ENCODE measurements around the gene SBF2. TPM values are rescaled to one million over a fixed set of nuclear protein-coding genes. Genes with fewer than 3 reads are reported as not detected.
"Not testable (repeated sequence)": the region's sequence is repeated elsewhere in the genome, so short reads cannot be mapped to it uniquely, and the experiment has no call there.

Gene SBF2
- total and polyA plus RNA-seq, 4 experiments from 2014 or later = 0.50 to 15.4 (median 10.2) TPM

GRCh38 chr11:10243896-10244575 lies 50.0 kb downstream of the SBF2 start:
- no peak overlapping the region for H3K27ac ChIP-seq (ENCODE audit: low read depth, low read length)
- intact Hi-C loops (cut with micrococcal nuclease) = no loop called here
- Mint-ChIP-seq H3K4me3 (no peak overlapping the region), H3K36me3 (peaks cover 0 to 7% of the 10 kb centered on the region in 2 donors), H3K27ac (peak overlapping the region in 1 of 7 donors; percentile 29), H3K9me3 (no peaks in the 10 kb centered on the region), H3K27me3 (no peaks in the 10 kb centered on the region), H3K4me1 (peaks cover 0 to 4% (median 2%) of the 10 kb centered on the region in 4 donors)
- ChIA-PET POLR2A (ENCODE audit: partially characterized antibody) (no interaction called here), CTCF (ENCODE audit: partially characterized antibody) (no interaction called here)
- no peak for DNase-seq
- H3K4me1 ChIP-seq (ENCODE audit: insufficient read depth, low read length) = no peaks in the 10 kb centered on the region
- no peaks in the 10 kb centered on the region for H3K36me3 ChIP-seq (ENCODE audit: insufficient read depth, low read length)
- no peaks in the 10 kb centered on the region for H3K9me3 ChIP-seq (ENCODE audit: control insufficient read depth in 1 of 2, low read length in 2 of 2)
- no peaks in the 10 kb centered on the region for H3K27me3 ChIP-seq (ENCODE audit: insufficient read depth, low read length)
- H3K4me3 ChIP-seq (ENCODE audit: low read length in 2 of 2) = no peak overlapping the region

DNA sequence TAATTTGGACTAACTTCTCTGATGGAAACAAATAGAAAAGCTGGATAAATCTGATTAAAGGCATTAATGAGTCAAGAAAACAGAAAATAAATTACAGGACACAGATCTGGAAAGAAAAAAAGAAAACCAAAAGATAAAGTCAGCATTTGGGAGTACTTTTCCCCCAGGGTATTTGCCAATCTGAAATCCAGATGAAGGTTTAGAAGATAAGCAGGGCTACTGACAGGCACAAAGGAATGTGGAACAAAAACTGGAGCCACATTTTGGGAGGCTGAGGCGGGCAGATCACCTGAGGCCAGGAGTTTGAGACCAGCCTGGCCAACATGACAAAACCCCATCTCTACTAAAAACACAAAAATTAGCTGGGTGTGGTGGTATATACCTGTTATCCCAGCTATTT lies 57.2 kb downstream of the SBF2 start:
- H3K36me3 ChIP-seq (ENCODE audit: insufficient read depth, low read length) = no peaks in the 10 kb centered on the region
- H3K9me3 ChIP-seq (ENCODE audit: control insufficient read depth in 1 of 2, low read length in 2 of 2) = no peaks in the 10 kb centered on the region
- H3K4me3 Mint-ChIP-seq = no peak overlapping the region
- no peak overlapping the region for H3K27ac Mint-ChIP-seq
- ChIA-PET POLR2A (ENCODE audit: partially characterized antibody) (no interaction called here), CTCF (ENCODE audit: partially characterized antibody) (interaction anchor here (0.7 to 1.0 kb wide), 2 partner anchors 27 to 67 kb away, joined by 3 read pairs; no protein-coding TSS in a partner anchor)
- no peaks in the 10 kb centered on the region for H3K9me3 Mint-ChIP-seq
- no peak overlapping the region for H3K27ac ChIP-seq (ENCODE audit: low read depth, low read length)
- no peaks in the 10 kb centered on the region for H3K27me3 ChIP-seq (ENCODE audit: insufficient read depth, low read length)
- H3K4me1 ChIP-seq (ENCODE audit: insufficient read depth, low read length) = no peaks in the 10 kb centered on the region
- no peak overlapping the region for H3K4me3 ChIP-seq (ENCODE audit: low read length in 2 of 2)
- no peaks in the 10 kb centered on the region for H3K27me3 Mint-ChIP-seq
- no peaks in the 10 kb centered on the region for H3K36me3 Mint-ChIP-seq
- H3K4me1 Mint-ChIP-seq = peaks cover 0 to 3% (median 0%) of the 10 kb centered on the region in 4 donors
- intact Hi-C loops (cut with micrococcal nuclease) = no loop called here
- no peak for DNase-seq

- Mint-ChIP-seq H3K4me1 (no peaks in the 10 kb centered on the region), H3K4me3 (no peak overlapping the region), H3K27ac (no peak overlapping the region), H3K9me3 (no peaks in the 10 kb centered on the region), H3K27me3 (no peaks in the 10 kb centered on the region), H3K36me3 (no peaks in the 10 kb centered on the region)
- Histone ChIP-seq H3K27me3 (ENCODE audit: insufficient read depth, low read length) (no peaks in the 10 kb centered on the region), H3K9me3 (ENCODE audit: control insufficient read depth in 1 of 2, low read length in 2 of 2) (no peaks in the 10 kb centered on the region), H3K36me3 (ENCODE audit: insufficient read depth, low read length) (no peaks in the 10 kb centered on the region), H3K4me3 (ENCODE audit: low read length in 2 of 2) (no peak overlapping the region), H3K27ac (ENCODE audit: low read depth, low read length) (no peak overlapping the region), H3K4me1 (ENCODE audit: insufficient read depth, low read length) (no peaks in the 10 kb centered on the region)
- no peak for DNase-seq
- ChIA-PET POLR2A (ENCODE audit: partially characterized antibody) (no interaction called here), CTCF (ENCODE audit: partially characterized antibody) (interaction anchor here (1.2 to 1.5 kb wide), 3 partner anchors 25 to 90 kb away, joined by 3 to 5 read pairs (median 3); no protein-coding TSS in a partner anchor)
- intact Hi-C loops (cut with micrococcal nuclease) = no loop called here
These were observed 60.4 kb downstream of the SBF2 start for GRCh38 chr11:10233581-10233980.

- Histone ChIP-seq H3K9me3 (ENCODE audit: control insufficient read depth in 1 of 2, low read length in 2 of 2) (no peaks in the 10 kb centered on the region), H3K4me1 (ENCODE audit: insufficient read depth, low read length) (no peaks in the 10 kb centered on the region), H3K27me3 (ENCODE audit: insufficient read depth, low read length) (no peaks in the 10 kb centered on the region), H3K36me3 (ENCODE audit: insufficient read depth, low read length) (no peaks in the 10 kb centered on the region), H3K4me3 (ENCODE audit: low read length in 2 of 2) (no peak overlapping the region), H3K27ac (ENCODE audit: low read depth, low read length) (no peak overlapping the region)
- Mint-ChIP-seq H3K4me3 (no peak overlapping the region), H3K4me1 (no peaks in the 10 kb centered on the region), H3K27me3 (no peaks in the 10 kb centered on the region), H3K36me3 (no peaks in the 10 kb centered on the region), H3K9me3 (no peaks in the 10 kb centered on the region), H3K27ac (no peak overlapping the region)
- ChIA-PET CTCF (ENCODE audit: partially characterized antibody) (interaction anchor here (1.5 kb wide), 1 partner anchor 24 kb away, joined by 3 read pairs; no protein-coding TSS in a partner anchor), POLR2A (ENCODE audit: partially characterized antibody) (no interaction called here)
- intact Hi-C loops (cut with micrococcal nuclease) = no loop called here
- DNase-seq = no peak
These were observed 61.3 kb downstream of the SBF2 start for GRCh38 chr11:10232756-10233155.

DNA sequence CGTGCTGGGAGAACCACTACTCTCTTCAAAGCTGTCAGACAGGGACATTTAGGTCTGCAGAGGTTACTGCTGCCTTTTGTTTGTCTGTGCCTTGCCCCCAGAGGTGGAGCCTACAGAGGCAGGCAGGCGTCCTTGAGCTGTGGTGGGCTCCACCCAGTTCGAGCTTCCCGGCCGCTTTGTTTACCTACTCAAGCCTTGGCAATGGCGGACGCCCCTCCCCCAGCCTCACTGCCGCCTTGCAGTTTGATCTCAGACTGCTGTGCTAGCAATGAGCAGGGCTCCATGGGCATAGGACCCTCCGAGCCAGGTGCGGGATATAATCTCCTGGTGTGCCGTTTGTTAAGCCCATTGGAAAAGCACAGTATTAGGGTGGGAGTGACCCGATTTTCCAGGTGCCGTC lies 62.2 kb downstream of the SBF2 start:
- H3K4me3 ChIP-seq (ENCODE audit: low read length in 2 of 2); H3K36me3 Mint-ChIP-seq; intact Hi-C loops (cut with micrococcal nuclease); H3K27me3 Mint-ChIP-seq; H3K27ac Mint-ChIP-seq; H3K27me3 ChIP-seq (ENCODE audit: insufficient read depth, low read length); CTCF ChIA-PET (ENCODE audit: partially characterized antibody); DNase-seq; H3K36me3 ChIP-seq (ENCODE audit: insufficient read depth, low read length); H3K4me1 ChIP-seq (ENCODE audit: insufficient read depth, low read length); H3K4me1 Mint-ChIP-seq; H3K9me3 ChIP-seq (ENCODE audit: control insufficient read depth in 1 of 2, low read length in 2 of 2); POLR2A ChIA-PET (ENCODE audit: partially characterized antibody); H3K27ac ChIP-seq (ENCODE audit: low read depth, low read length); H3K4me3 Mint-ChIP-seq; H3K9me3 Mint-ChIP-seq: not testable (repeated sequence)

GRCh38 chr11:10225553-10225952 lies 68.5 kb downstream of the SBF2 start:
- CTCF ChIA-PET (ENCODE audit: partially characterized antibody) = no interaction called here
- no peaks in the 10 kb centered on the region for H3K4me1 Mint-ChIP-seq

DNA sequence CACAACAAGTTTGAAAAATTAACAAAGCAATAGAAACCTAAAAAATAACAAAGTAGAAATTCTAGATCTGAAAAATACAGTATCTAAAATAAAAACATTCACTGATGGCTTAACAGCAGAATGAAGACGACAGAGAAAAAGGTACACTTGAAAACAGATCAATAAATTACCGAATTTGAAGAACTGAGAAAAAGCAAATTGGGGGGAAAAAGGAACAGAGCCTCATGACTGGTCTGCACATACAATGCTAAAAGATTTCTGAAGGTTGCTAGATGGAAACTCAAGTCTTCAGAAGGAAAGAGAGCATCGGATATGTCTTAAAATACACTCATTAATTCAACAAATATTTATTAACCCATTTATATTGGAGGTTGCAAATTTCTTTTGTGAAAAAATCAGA lies 71.6 kb downstream of the SBF2 start:
- H3K4me3 ChIP-seq (ENCODE audit: low read length in 2 of 2) = no peak overlapping the region
- H3K9me3 ChIP-seq (ENCODE audit: control insufficient read depth in 1 of 2, low read length in 2 of 2) = no peaks in the 10 kb centered on the region
- no peaks in the 10 kb centered on the region for H3K36me3 ChIP-seq (ENCODE audit: insufficient read depth, low read length)
- DNase-seq = no peak
- intact Hi-C loops (cut with micrococcal nuclease) = no loop called here
- peaks cover 0 to 6% of the 10 kb centered on the region in 2 donors for H3K36me3 Mint-ChIP-seq
- no peak overlapping the region for H3K27ac ChIP-seq (ENCODE audit: low read depth, low read length)
- H3K27me3 ChIP-seq (ENCODE audit: insufficient read depth, low read length) = no peaks in the 10 kb centered on the region
- ChIA-PET POLR2A (ENCODE audit: partially characterized antibody) (no interaction called here), CTCF (ENCODE audit: partially characterized antibody) (interaction anchor here (1.3 kb wide), 1 partner anchor 11 kb away, joined by 3 read pairs; no protein-coding TSS in a partner anchor)
- no peak overlapping the region for H3K4me3 Mint-ChIP-seq
- no peak overlapping the region for H3K27ac Mint-ChIP-seq
- H3K9me3 Mint-ChIP-seq = peaks cover 0 to 6% (median 0%) of the 10 kb centered on the region in 8 donors
- H3K4me1 ChIP-seq (ENCODE audit: insufficient read depth, low read length) = no peaks in the 10 kb centered on the region
- no peaks in the 10 kb centered on the region for H3K4me1 Mint-ChIP-seq
- no peaks in the 10 kb centered on the region for H3K27me3 Mint-ChIP-seq

More at GRCh38 chr11:10225553-10225952, 68.5 kb downstream of the SBF2 start:
- H3K27me3 Mint-ChIP-seq = no peaks in the 10 kb centered on the region
- peaks cover 0 to 2% (median 0%) of the 10 kb centered on the region in 8 donors for H3K9me3 Mint-ChIP-seq
- no peak overlapping the region for H3K4me3 Mint-ChIP-seq
- DNase-seq = no peak
- intact Hi-C loops (cut with micrococcal nuclease) = no loop called here
- H3K36me3 Mint-ChIP-seq = no peaks in the 10 kb centered on the region
- Histone ChIP-seq H3K4me1 (ENCODE audit: insufficient read depth, low read length) (no peaks in the 10 kb centered on the region), H3K36me3 (ENCODE audit: insufficient read depth, low read length) (no peaks in the 10 kb centered on the region), H3K27me3 (ENCODE audit: insufficient read depth, low read length) (no peaks in the 10 kb centered on the region), H3K27ac (ENCODE audit: low read depth, low read length) (no peak overlapping the region), H3K9me3 (ENCODE audit: control insufficient read depth in 1 of 2, low read length in 2 of 2) (no peaks in the 10 kb centered on the region), H3K4me3 (ENCODE audit: low read length in 2 of 2) (no peak overlapping the region)
- H3K27ac Mint-ChIP-seq = no peak overlapping the region
- POLR2A ChIA-PET (ENCODE audit: partially characterized antibody) = no interaction called here
